Measurements from ENCODE around the gene MYH9.

The MYH9 gene

DNA sequence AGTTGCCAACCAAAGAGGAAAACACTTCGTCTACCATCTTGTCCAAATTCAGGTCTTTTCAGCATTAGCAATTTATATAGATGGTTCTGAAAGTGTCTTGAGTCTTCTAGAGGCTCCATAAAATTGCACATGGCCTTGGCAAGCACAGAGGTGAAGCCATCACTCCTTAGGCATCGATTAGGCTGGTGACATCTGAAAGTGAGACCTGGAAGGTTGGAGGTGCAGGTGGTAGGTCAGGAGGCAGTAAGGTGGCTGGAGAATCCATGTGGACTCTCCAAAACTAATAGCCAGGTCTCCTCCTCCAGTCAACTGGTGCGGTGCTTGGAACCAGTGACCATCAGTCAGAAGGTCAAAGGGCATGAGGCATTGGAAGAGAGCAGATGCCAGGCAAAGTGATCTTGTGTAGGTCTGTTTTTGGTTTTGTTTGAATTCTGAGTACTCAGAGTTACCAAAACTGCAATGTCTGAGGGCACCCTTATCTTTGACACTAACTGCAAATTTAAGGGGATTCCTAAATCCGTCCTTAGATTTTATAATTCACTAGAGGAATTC is 141.9 kb downstream of the MYH9 start:
- Histone ChIP-seq H3K36me3 (ENCODE audit: insufficient read depth, low read length) (no peaks in the 10 kb centered on the region), H3K4me2 (ENCODE audit: low read length) (no peak overlapping the region), H3K27ac (ENCODE audit: low read depth, low read length, poor library complexity, severe bottlenecking) (no peak overlapping the region), H3F3A (ENCODE audit: insufficient read depth, low read length) (no peaks in the 10 kb centered on the region), H3K4me3 (ENCODE audit: low read depth, low read length, poor library complexity, severe bottlenecking) (no peak overlapping the region), H3K9ac (ENCODE audit: low read length) (no peak overlapping the region), H3K9me2 (ENCODE audit: low read depth, low read length) (no peaks in the 10 kb centered on the region), H3K79me2 (ENCODE audit: insufficient read depth, low read length) (no peaks in the 10 kb centered on the region), H2AFZ (ENCODE audit: low read length) (no peak overlapping the region), H4K20me1 (ENCODE audit: insufficient read depth, low read length) (no peaks in the 10 kb centered on the region), H3K27me3 (ENCODE audit: insufficient read depth, low read length) (no peaks in the 10 kb centered on the region), H3K4me1 (ENCODE audit: insufficient read depth, low read length, severe bottlenecking) (no peaks in the 10 kb centered on the region), H3K9me3 (ENCODE audit: low read length) (0 out of 2 replicates have a peak, but pooled peaks cover 4% of the 10 kb centered on the region)
- TF ChIP-seq CTCF (IDR thresholded peaks at IDR 0.05; ENCODE audit: low read length) = no peak
- no peak for TF ChIP-seq EZH2 (IDR thresholded peaks at IDR 0.05; ENCODE audit: borderline replicate concordance, low read length)

DNA sequence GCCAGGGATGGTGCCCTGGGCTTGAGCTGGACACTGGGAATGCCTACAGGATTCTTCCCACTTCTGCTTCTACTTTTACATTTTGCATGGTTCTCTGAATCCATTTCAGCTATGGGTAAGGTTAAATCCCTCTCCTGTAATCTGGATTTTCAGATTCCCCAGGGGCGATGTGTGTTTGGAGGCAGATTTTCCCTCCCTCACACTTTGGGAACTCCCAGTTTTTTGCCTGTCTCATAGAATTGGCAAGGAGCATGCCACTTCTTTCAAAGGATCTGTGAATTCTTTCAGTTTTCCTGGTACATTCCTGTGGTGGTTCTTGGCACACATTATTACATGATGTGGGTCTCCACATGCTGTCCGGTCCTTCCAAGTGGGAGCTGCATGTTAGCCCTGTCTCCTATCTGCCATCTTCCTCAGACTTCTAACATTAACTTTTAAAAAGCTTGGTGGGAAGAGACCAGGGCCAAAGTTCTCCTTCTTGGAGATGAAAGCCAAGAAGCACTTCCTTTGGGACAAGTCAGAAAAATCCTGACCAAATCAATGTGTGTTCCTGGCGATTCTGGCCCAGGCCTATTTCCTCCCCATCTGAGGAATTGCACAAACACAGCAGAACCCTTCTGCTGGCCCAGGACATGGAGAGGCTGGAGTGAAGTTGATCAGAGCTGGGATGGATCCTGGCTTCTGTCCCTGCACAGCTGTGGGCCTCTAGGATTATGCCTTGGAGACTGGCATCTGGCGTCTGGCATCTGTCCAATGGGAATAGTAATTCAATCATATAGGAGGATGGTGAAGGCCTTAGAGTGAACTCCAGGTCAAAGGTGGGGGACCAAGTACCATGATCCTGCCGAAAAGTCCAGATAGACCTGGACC is 143.0 kb downstream of the MYH9 start:
- Histone ChIP-seq H4K20me1 (ENCODE audit: insufficient read depth, low read length) (no peaks in the 10 kb centered on the region), H3K4me3 (ENCODE audit: low read depth, low read length, poor library complexity, severe bottlenecking) (no peak overlapping the region), H2AFZ (ENCODE audit: low read length) (no peak overlapping the region), H3K27me3 (ENCODE audit: insufficient read depth, low read length) (no peaks in the 10 kb centered on the region), H3K9ac (ENCODE audit: low read length) (no peak overlapping the region), H3K4me2 (ENCODE audit: low read length) (no peak overlapping the region), H3K4me1 (ENCODE audit: insufficient read depth, low read length, severe bottlenecking) (peaks cover 4% of the 10 kb centered on the region), H3K9me3 (ENCODE audit: low read length) (0 out of 2 replicates have a peak, but pooled peaks cover 4% of the 10 kb centered on the region), H3K79me2 (ENCODE audit: insufficient read depth, low read length) (no peaks in the 10 kb centered on the region), H3K36me3 (ENCODE audit: insufficient read depth, low read length) (no peaks in the 10 kb centered on the region), H3K27ac (ENCODE audit: low read depth, low read length, poor library complexity, severe bottlenecking) (no peak overlapping the region), H3K9me2 (ENCODE audit: low read depth, low read length) (no peaks in the 10 kb centered on the region), H3F3A (ENCODE audit: insufficient read depth, low read length) (no peaks in the 10 kb centered on the region)
- no peak for TF ChIP-seq EZH2 (IDR thresholded peaks at IDR 0.05; ENCODE audit: borderline replicate concordance, low read length)
- TF ChIP-seq CTCF (IDR thresholded peaks at IDR 0.05; ENCODE audit: low read length) = no peak

GRCh38 chr22:36243986-36244385 is 143.8 kb downstream of the MYH9 start:
- H3K4me1 ChIP-seq (ENCODE audit: insufficient read depth, low read length, severe bottlenecking) = peaks cover 7% of the 10 kb centered on the region
- no peaks in the 10 kb centered on the region for H3K27me3 ChIP-seq (ENCODE audit: insufficient read depth, low read length)
- H3K4me2 ChIP-seq (ENCODE audit: low read length) = no peak overlapping the region
- H2AFZ ChIP-seq (ENCODE audit: low read length) = no peak overlapping the region
- peaks cover 2% of the 10 kb centered on the region; the same call in 1 of the 2 replicates for H3K79me2 ChIP-seq (ENCODE audit: insufficient read depth, low read length)
- no peaks in the 10 kb centered on the region for H3K36me3 ChIP-seq (ENCODE audit: insufficient read depth, low read length)
- no peaks in the 10 kb centered on the region for H4K20me1 ChIP-seq (ENCODE audit: insufficient read depth, low read length)
- H3K9me2 ChIP-seq (ENCODE audit: low read depth, low read length) = no peaks in the 10 kb centered on the region
- TF ChIP-seq CTCF (IDR thresholded peaks at IDR 0.05; ENCODE audit: low read length) (no peak), EZH2 (IDR thresholded peaks at IDR 0.05; ENCODE audit: borderline replicate concordance, low read length) (no peak)
- H3K4me3 ChIP-seq (ENCODE audit: low read depth, low read length, poor library complexity, severe bottlenecking) = no peak overlapping the region
- no peak overlapping the region for H3K9ac ChIP-seq (ENCODE audit: low read length)
- no peaks in the 10 kb centered on the region for H3K9me3 ChIP-seq (ENCODE audit: low read length)
- H3F3A ChIP-seq (ENCODE audit: insufficient read depth, low read length) = no peaks in the 10 kb centered on the region
- no peak overlapping the region for H3K27ac ChIP-seq (ENCODE audit: low read depth, low read length, poor library complexity, severe bottlenecking)

All from OCI-LY1 (cell line).